ENCODE results near the gene SREK1IP1. TPM values are rescaled to one million over a fixed set of nuclear protein-coding genes. Genes with fewer than 3 reads are reported as not detected.

SREK1IP1 gene
- total RNA-seq, 1 donor from 2014 or later = 7.9 TPM

- no peak overlapping the region for H3K4me3 ChIP-seq (ENCODE audit: low read depth, low read length)
- no peak for DNase-seq (ENCODE audit: low read depth)
- TF ChIP-seq CTCF (IDR thresholded peaks at IDR 0.05; ENCODE audit: insufficient read depth, low read length, poor library complexity, severe bottlenecking) = no peak
- no peaks in the 10 kb centered on the region for H3K36me3 ChIP-seq (ENCODE audit: control insufficient read depth, insufficient read depth, low read length)
- H3K27me3 ChIP-seq (ENCODE audit: control insufficient read depth, insufficient read depth, low read length) = no peaks in the 10 kb centered on the region
These were observed 38.0 kb upstream of the SREK1IP1 start for GRCh38 chr5:64806537-64806936.

GRCh38 chr5:64800926-64801325 is 32.4 kb upstream of the SREK1IP1 start:
- no peak overlapping the region for H3K4me3 ChIP-seq (ENCODE audit: low read depth, low read length)
- no peak for DNase-seq (ENCODE audit: low read depth)
- no peaks in the 10 kb centered on the region for H3K36me3 ChIP-seq (ENCODE audit: control insufficient read depth, insufficient read depth, low read length)
- H3K27me3 ChIP-seq (ENCODE audit: control insufficient read depth, insufficient read depth, low read length) = no peaks in the 10 kb centered on the region
- TF ChIP-seq CTCF (IDR thresholded peaks at IDR 0.05; ENCODE audit: insufficient read depth, low read length, poor library complexity, severe bottlenecking) = no peak

- Histone ChIP-seq H3K4me3 (ENCODE audit: low read depth, low read length) (no peak overlapping the region), H3K27me3 (ENCODE audit: control insufficient read depth, insufficient read depth, low read length) (no peaks in the 10 kb centered on the region), H3K36me3 (ENCODE audit: control insufficient read depth, insufficient read depth, low read length) (no peaks in the 10 kb centered on the region)
- TF ChIP-seq CTCF (IDR thresholded peaks at IDR 0.05; ENCODE audit: insufficient read depth, low read length, poor library complexity, severe bottlenecking) = no peak
- no peak for DNase-seq (ENCODE audit: low read depth)
These were observed 27.8 kb upstream of the SREK1IP1 start for GRCh38 chr5:64796301-64796700.

- H3K4me3 ChIP-seq (ENCODE audit: low read depth, low read length) = no peak overlapping the region
- no peaks in the 10 kb centered on the region for H3K27me3 ChIP-seq (ENCODE audit: control insufficient read depth, insufficient read depth, low read length)
- TF ChIP-seq CTCF (IDR thresholded peaks at IDR 0.05; ENCODE audit: insufficient read depth, low read length, poor library complexity, severe bottlenecking) = no peak
- DNase-seq (ENCODE audit: low read depth) = no peak
- H3K36me3 ChIP-seq (ENCODE audit: control insufficient read depth, insufficient read depth, low read length) = no peaks in the 10 kb centered on the region
These were observed 25.7 kb upstream of the SREK1IP1 start for GRCh38 chr5:64794053-64794770.

- H3K27me3 ChIP-seq (ENCODE audit: control insufficient read depth, insufficient read depth, low read length) = no peaks in the 10 kb centered on the region
- no peak overlapping the region for H3K4me3 ChIP-seq (ENCODE audit: low read depth, low read length)
- DNase-seq (ENCODE audit: low read depth) = no peak
- no peaks in the 10 kb centered on the region for H3K36me3 ChIP-seq (ENCODE audit: control insufficient read depth, insufficient read depth, low read length)
- TF ChIP-seq CTCF (IDR thresholded peaks at IDR 0.05; ENCODE audit: insufficient read depth, low read length, poor library complexity, severe bottlenecking) = no peak
These were observed 24.0 kb upstream of the SREK1IP1 start for GRCh38 chr5:64792469-64792868.

GRCh38 chr5:64790210-64790609 is 21.7 kb upstream of the SREK1IP1 start:
- Histone ChIP-seq H3K27me3 (ENCODE audit: control insufficient read depth, insufficient read depth, low read length) (no peaks in the 10 kb centered on the region), H3K4me3 (ENCODE audit: low read depth, low read length) (no peak overlapping the region), H3K36me3 (ENCODE audit: control insufficient read depth, insufficient read depth, low read length) (no peaks in the 10 kb centered on the region)
- DNase-seq (ENCODE audit: low read depth) = no peak
- TF ChIP-seq CTCF (IDR thresholded peaks at IDR 0.05; ENCODE audit: insufficient read depth, low read length, poor library complexity, severe bottlenecking) = no peak
